Activated naive CD8-positive, alpha-beta T cell (primary cell): ENCODE results near the gene LUZP2.

ENCODE experiments used
- H3K27ac Mint-ChIP-seq: one replicate; pipeline ENCODE4 v1.8.0; 2021; ENCODE audit warnings: mixed read lengths
- H3K27me3 Mint-ChIP-seq: one replicate; pipeline ENCODE4 v1.8.0; 2021; ENCODE audit warnings: mixed read lengths
- H3K36me3 Mint-ChIP-seq: one replicate; pipeline ENCODE4 v1.8.0; 2021; ENCODE audit warnings: mixed read lengths
- H3K4me1 Mint-ChIP-seq: one replicate; pipeline ENCODE4 v1.8.0; 2021; ENCODE audit warnings: low read depth, mixed read lengths
- H3K4me3 Mint-ChIP-seq: one replicate; pipeline ENCODE4 v1.8.0; 2021; ENCODE audit warnings: mild to moderate bottlenecking, mixed read lengths
- H3K9me3 Mint-ChIP-seq: one replicate; pipeline ENCODE4 v1.8.0; 2021; ENCODE audit warnings: low read depth, mixed read lengths

The LUZP2 gene

DNA sequence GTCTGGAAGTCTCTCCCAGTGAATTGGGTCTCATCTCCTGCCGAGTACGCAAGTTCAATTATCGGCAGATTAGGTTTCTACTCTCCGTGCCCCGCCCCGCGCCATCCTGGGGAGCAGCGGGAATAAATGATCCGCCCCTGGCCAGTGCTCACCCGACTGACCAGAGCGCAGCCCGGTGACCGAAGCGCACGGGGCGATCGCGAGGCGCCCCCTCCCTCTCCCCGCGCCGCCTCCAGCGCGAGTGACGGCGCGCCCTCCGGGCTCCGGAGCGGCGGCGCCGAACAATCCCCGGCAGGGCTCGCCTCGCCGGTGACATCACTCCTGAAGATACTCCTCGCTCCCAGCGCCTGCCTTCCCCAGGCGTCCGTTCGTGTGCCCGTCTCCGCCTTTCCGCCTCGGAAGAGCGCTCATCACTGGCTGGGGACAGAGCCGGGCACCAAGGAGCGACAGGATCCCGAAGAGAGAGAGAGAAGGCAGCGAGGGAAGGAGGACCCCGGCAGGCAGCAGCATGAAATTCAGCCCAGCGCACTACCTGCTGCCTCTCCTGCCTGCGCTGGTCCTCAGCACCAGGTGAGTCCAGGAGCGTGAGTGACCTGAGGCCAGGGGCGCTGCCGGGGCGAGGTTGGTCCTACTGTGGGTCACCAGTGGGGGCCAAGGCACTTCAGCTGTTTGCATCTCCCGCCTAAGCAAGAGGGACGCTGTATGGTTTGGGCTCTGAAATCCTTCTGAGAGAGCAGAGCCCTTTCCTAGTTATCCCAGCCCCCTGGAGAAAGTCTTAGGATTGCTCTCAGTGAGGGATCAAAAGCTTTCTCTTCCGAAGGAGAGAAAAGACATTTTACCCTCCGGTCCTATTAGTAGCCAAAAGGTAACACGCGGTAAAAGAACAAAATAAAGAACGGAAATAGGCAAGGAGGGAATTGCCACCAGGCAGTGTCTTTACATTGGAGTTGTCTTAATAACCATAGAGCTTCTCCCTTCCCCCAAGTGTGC lies at the start of gene LUZP2:
LUZP2 (plus strand) TSS at position 318 of the 990 bp plus-strand sequence.
- Mint-ChIP-seq H3K27ac (no peak within 1 kb of the TSS), H3K36me3 (no peaks in the 10 kb centered on the region), H3K4me3 (no peak within 1 kb of the TSS), H3K4me1 (no peaks in the 10 kb centered on the region), H3K9me3 (no peaks in the 10 kb centered on the region), H3K27me3 (peaks cover 3% of the 10 kb centered on the region)

- no peak overlapping the region for H3K27ac Mint-ChIP-seq
- no peaks in the 10 kb centered on the region for H3K36me3 Mint-ChIP-seq
- peaks cover 8% of the 10 kb centered on the region for H3K9me3 Mint-ChIP-seq
- H3K4me1 Mint-ChIP-seq: no peaks in the 10 kb centered on the region
- no peaks in the 10 kb centered on the region for H3K27me3 Mint-ChIP-seq
- no peak overlapping the region for H3K4me3 Mint-ChIP-seq
These were observed 43.6 kb upstream of the LUZP2 start for GRCh38 chr11:24453129-24453718.

DNA sequence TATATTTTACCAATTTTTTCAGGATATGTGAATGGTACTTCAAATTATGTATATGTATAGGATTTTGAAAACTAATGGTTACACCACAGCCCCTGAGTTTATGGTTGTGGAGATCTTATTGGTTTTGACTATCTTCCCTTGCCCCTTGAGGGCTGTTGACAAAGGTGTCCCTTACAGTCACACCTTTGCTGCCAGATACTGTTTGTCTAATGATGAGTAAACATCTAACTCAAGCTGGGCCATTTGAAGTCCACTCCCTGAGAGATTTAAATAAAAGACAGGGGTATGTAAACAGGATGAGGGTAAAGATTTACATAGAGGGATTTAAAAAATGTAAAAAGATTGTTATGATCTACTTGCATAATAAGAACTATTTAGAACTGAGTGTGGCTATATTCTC lies 38.9 kb upstream of the LUZP2 start:
- no peaks in the 10 kb centered on the region for H3K36me3 Mint-ChIP-seq
- H3K4me1 Mint-ChIP-seq: no peaks in the 10 kb centered on the region
- no peaks in the 10 kb centered on the region for H3K27me3 Mint-ChIP-seq
- no peak overlapping the region for H3K27ac Mint-ChIP-seq
- H3K4me3 Mint-ChIP-seq: no peak overlapping the region
- peaks cover 18% of the 10 kb centered on the region for H3K9me3 Mint-ChIP-seq

DNA sequence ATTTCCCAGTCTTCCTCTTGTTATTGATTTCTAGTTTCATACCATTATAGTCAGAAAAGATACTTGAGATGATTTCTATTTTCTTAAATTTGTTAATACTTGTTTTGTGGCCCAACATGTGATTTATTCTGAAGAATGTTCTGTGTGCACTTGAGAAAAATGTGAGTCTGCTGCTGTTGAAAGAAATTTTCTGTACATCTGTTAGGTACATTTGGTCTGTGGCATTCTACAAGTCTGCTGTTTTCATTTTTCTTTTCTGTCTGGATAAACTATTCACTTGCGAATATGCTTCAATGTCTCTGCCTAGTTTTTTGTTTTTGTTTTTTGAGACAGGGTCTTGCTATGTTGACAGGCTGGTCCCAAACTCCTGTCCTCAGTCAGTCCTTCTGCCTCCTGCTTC lies 26.4 kb upstream of the LUZP2 start:
- H3K9me3 Mint-ChIP-seq: peaks cover 15% of the 10 kb centered on the region
- H3K36me3 Mint-ChIP-seq: no peaks in the 10 kb centered on the region
- no peaks in the 10 kb centered on the region for H3K4me1 Mint-ChIP-seq
- H3K4me3 Mint-ChIP-seq: no peak overlapping the region
- H3K27ac Mint-ChIP-seq: no peak overlapping the region
- no peaks in the 10 kb centered on the region for H3K27me3 Mint-ChIP-seq

- Mint-ChIP-seq H3K27ac (no peak overlapping the region), H3K27me3 (no peaks in the 10 kb centered on the region), H3K4me1 (no peaks in the 10 kb centered on the region), H3K9me3 (peaks cover 20% of the 10 kb centered on the region), H3K36me3 (no peaks in the 10 kb centered on the region), H3K4me3 (no peak overlapping the region)
These were observed 25.8 kb upstream of the LUZP2 start for GRCh38 chr11:24471084-24471483.

- no peaks in the 10 kb centered on the region for H3K27me3 Mint-ChIP-seq
- H3K4me3 Mint-ChIP-seq: no peak overlapping the region
- H3K27ac Mint-ChIP-seq: no peak overlapping the region
- no peaks in the 10 kb centered on the region for H3K4me1 Mint-ChIP-seq
- no peaks in the 10 kb centered on the region for H3K36me3 Mint-ChIP-seq
- peaks cover 14% of the 10 kb centered on the region for H3K9me3 Mint-ChIP-seq
These were observed 18.1 kb upstream of the LUZP2 start for GRCh38 chr11:24478718-24479117.

DNA sequence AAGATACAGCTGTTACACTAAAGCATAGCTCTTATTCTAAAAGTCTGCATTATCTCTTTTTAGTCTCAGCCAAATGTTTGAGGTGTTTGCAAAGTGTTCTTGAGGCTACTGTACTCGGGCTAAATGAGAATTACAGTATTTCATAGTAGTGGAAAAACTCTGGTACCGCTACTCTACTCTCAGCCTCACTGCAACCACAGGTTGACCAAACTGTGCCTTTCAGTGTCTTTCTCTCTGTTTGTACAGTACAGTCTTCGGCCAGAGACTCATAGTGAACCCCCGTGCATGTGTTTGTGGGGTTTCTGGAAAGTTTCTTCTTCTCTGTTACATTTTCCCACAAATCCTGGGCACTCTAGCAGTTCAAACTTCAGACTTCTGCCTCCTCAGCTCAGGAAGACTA lies 7.4 kb upstream of the LUZP2 start:
- H3K4me3 Mint-ChIP-seq: no peak overlapping the region
- H3K4me1 Mint-ChIP-seq: no peaks in the 10 kb centered on the region
- no peaks in the 10 kb centered on the region for H3K27me3 Mint-ChIP-seq
- peaks cover 5% of the 10 kb centered on the region for H3K9me3 Mint-ChIP-seq
- H3K36me3 Mint-ChIP-seq: no peaks in the 10 kb centered on the region
- H3K27ac Mint-ChIP-seq: no peak overlapping the region

GRCh38 chr11:24496386-24496735 lies 492 bp upstream of the LUZP2 start:
- Mint-ChIP-seq H3K9me3 (no peaks in the 10 kb centered on the region), H3K4me1 (no peaks in the 10 kb centered on the region), H3K27me3 (peaks cover 3% of the 10 kb centered on the region), H3K4me3 (no peak overlapping the region), H3K36me3 (no peaks in the 10 kb centered on the region), H3K27ac (no peak overlapping the region)

GRCh38 chr11:24497831-24498230 lies 978 bp downstream of the LUZP2 start:
- H3K36me3 Mint-ChIP-seq: no peaks in the 10 kb centered on the region

GRCh38 chr11:24502425-24502824 lies 5.6 kb downstream of the LUZP2 start:
- no peaks in the 10 kb centered on the region for H3K4me1 Mint-ChIP-seq
- H3K27me3 Mint-ChIP-seq: peaks cover 1% of the 10 kb centered on the region
- H3K36me3 Mint-ChIP-seq: no peaks in the 10 kb centered on the region
- H3K9me3 Mint-ChIP-seq: no peaks in the 10 kb centered on the region
- no peak overlapping the region for H3K27ac Mint-ChIP-seq
- no peak overlapping the region for H3K4me3 Mint-ChIP-seq

More at GRCh38 chr11:24497831-24498230, 978 bp downstream of the LUZP2 start:
- H3K4me3 Mint-ChIP-seq: no peak overlapping the region
- H3K27me3 Mint-ChIP-seq: peaks cover 3% of the 10 kb centered on the region
- no peak overlapping the region for H3K27ac Mint-ChIP-seq
- H3K4me1 Mint-ChIP-seq: no peaks in the 10 kb centered on the region
- no peaks in the 10 kb centered on the region for H3K9me3 Mint-ChIP-seq

- no peaks in the 10 kb centered on the region for H3K9me3 Mint-ChIP-seq
- no peaks in the 10 kb centered on the region for H3K36me3 Mint-ChIP-seq
- no peak overlapping the region for H3K4me3 Mint-ChIP-seq
These were observed 12.3 kb downstream of the LUZP2 start for GRCh38 chr11:24509114-24509513.

DNA sequence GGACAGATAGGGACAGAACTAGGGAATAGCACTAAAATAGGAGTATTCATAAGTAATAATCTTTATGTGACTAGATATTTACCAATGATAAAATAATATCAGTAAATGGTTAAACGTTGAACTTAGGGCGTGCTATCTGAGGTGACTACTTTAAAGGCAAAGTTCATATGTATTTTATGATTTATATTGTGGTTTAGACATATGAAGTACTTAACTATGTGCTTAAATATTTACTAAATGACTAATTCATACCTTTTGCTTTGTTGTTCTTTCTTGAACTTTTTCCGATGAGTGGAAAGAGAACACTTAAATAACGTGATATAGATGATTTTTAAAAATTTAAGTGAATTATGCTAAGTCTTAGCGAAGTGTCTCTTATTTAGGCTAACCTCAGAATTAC lies 14.7 kb downstream of the LUZP2 start:
- H3K27me3 Mint-ChIP-seq: no peaks in the 10 kb centered on the region
- peaks cover 3% of the 10 kb centered on the region for H3K9me3 Mint-ChIP-seq
- H3K4me1 Mint-ChIP-seq: no peaks in the 10 kb centered on the region
- no peak overlapping the region for H3K4me3 Mint-ChIP-seq
- no peaks in the 10 kb centered on the region for H3K36me3 Mint-ChIP-seq
- no peak overlapping the region for H3K27ac Mint-ChIP-seq

More at GRCh38 chr11:24509114-24509513, 12.3 kb downstream of the LUZP2 start:
- Mint-ChIP-seq H3K4me1 (no peaks in the 10 kb centered on the region), H3K27ac (no peak overlapping the region), H3K27me3 (no peaks in the 10 kb centered on the region)

- Mint-ChIP-seq H3K27me3 (no peaks in the 10 kb centered on the region), H3K36me3 (no peaks in the 10 kb centered on the region), H3K4me3 (no peak overlapping the region), H3K9me3 (peaks cover 4% of the 10 kb centered on the region), H3K4me1 (no peaks in the 10 kb centered on the region), H3K27ac (no peak overlapping the region)
These were observed 16.8 kb downstream of the LUZP2 start for GRCh38 chr11:24513479-24514218.

DNA sequence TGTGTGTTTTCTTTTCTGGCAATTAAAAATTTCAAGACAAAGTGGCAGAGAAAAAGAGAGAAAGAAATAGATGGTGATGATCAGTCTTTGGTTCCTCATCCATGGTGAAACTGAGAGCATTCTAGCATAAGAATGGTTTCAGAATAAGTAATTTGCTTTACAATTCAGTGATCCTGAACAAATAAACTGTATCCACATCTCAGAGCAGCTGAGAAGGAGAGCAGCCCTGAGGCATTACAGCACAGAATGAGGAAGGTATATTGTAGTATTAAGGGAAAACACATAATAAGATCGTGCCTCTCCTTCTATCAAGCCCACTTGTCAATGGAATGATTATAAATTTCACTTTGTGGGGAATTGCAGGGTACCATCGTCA lies 17.4 kb downstream of the LUZP2 start:
- no peak overlapping the region for H3K27ac Mint-ChIP-seq

DNA sequence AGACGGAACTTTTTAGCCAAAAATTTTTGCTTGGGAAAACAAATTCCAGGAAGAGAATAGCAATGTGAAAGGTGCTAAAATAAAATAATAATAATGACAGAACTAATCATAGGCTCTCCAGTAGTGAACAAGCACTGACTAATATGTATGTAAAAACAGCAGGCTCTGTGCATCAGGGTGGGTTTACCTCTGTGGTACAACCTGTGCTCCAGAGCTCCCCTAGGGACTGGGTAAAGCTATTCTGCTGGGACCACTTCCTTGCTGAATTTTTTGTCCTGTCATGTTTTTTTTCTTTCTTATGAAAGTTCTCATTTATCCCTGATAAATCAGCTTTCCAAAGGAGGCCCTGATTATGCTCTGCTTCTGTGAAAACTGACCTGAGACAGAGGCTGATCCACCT lies 18.8 kb downstream of the LUZP2 start:
- no peak overlapping the region for H3K27ac Mint-ChIP-seq
- H3K36me3 Mint-ChIP-seq: no peaks in the 10 kb centered on the region
- H3K4me3 Mint-ChIP-seq: no peak overlapping the region
- no peaks in the 10 kb centered on the region for H3K27me3 Mint-ChIP-seq
- peaks cover 12% of the 10 kb centered on the region for H3K9me3 Mint-ChIP-seq
- no peaks in the 10 kb centered on the region for H3K4me1 Mint-ChIP-seq

More for the DNA sequence above, 17.4 kb downstream of the LUZP2 start:
- no peaks in the 10 kb centered on the region for H3K36me3 Mint-ChIP-seq
- peaks cover 4% of the 10 kb centered on the region for H3K9me3 Mint-ChIP-seq
- H3K4me3 Mint-ChIP-seq: no peak overlapping the region
- H3K4me1 Mint-ChIP-seq: no peaks in the 10 kb centered on the region
- H3K27me3 Mint-ChIP-seq: no peaks in the 10 kb centered on the region
